Endodermal cell (in vitro differentiated cells): ENCODE results near the gene DNAJB14. TPM values are rescaled to one million over a fixed set of nuclear protein-coding genes. Genes with fewer than 3 reads are reported as not detected.

Experiments
- DNase-seq: peaks from one replicate; pipeline ENCODE4 v3.0.0-alpha.2; 2017
- H3K27ac ChIP-seq: 2 replicates; pipeline ENCODE4 v1.5.1; 2013; ENCODE audit warnings: mild to moderate bottlenecking, low read depth, low read length, moderate library complexity
- H3K27me3 ChIP-seq: 2 replicates; pipeline ENCODE4 v1.6.1; 2013; ENCODE audit warnings: mild to moderate bottlenecking, low read length, moderate library complexity; ENCODE audit not compliant: insufficient read depth, control insufficient read depth, poor library complexity, severe bottlenecking
- H3K36me3 ChIP-seq: 2 replicates; pipeline ENCODE4 v1.7.0; 2013; ENCODE audit warnings: mild to moderate bottlenecking, low read length, moderate library complexity; ENCODE audit not compliant: control insufficient read depth, insufficient read depth
- H3K4me1 ChIP-seq: one replicate; pipeline ENCODE4 v1.7.0; 2013; ENCODE audit warnings: low read length; ENCODE audit not compliant: control insufficient read depth, insufficient read depth
- H3K4me3 ChIP-seq: 2 replicates; pipeline ENCODE4 v1.5.1; 2013; ENCODE audit warnings: mild to moderate bottlenecking, low read length, moderate library complexity
- H3K9ac ChIP-seq: 2 replicates; pipeline ENCODE4 v1.6.1; 2013; ENCODE audit warnings: mild to moderate bottlenecking, low read length, moderate library complexity; ENCODE audit not compliant: poor library complexity, severe bottlenecking; ENCODE audit errors: extremely low read depth
- H3K9me3 ChIP-seq: 2 replicates; pipeline ENCODE4 v1.6.1; 2013; ENCODE audit warnings: mild to moderate bottlenecking, low read length, moderate library complexity; ENCODE audit not compliant: control insufficient read depth
- H3K27ac Mint-ChIP-seq: 2 replicates; pipeline ENCODE4 v1.8.0; 2020; ENCODE audit warnings: mixed read lengths
- H3K27me3 Mint-ChIP-seq: 2 replicates; pipeline ENCODE4 v1.8.0; 2021; ENCODE audit warnings: mild to moderate bottlenecking, mixed read lengths; ENCODE audit not compliant: insufficient read depth
- H3K36me3 Mint-ChIP-seq: 2 replicates; pipeline ENCODE4 v1.8.0; 2020; ENCODE audit warnings: low read depth, mixed read lengths
- H3K4me1 Mint-ChIP-seq: 2 replicates; pipeline ENCODE4 v1.8.0; 2020; ENCODE audit warnings: mixed read lengths
- H3K4me3 Mint-ChIP-seq: 2 replicates; pipeline ENCODE4 v1.8.0; 2020; ENCODE audit warnings: mild to moderate bottlenecking, moderate library complexity, mixed read lengths
- H3K9me3 Mint-ChIP-seq: 2 replicates; pipeline ENCODE4 v1.8.0; 2020; ENCODE audit warnings: mild to moderate bottlenecking, mixed read lengths
- WGBS, 2 experiments: methylation state at CpG; one replicate each; pipeline versions ENCODE4 v1.1.5 to v1.1.7; 2013; ENCODE audit warnings: missing lambda C conversion rate in 2 of 2, mixed read lengths in 1 of 2; ENCODE audit not compliant: insufficient coverage in 1 of 2, insufficient read length in 1 of 2; 5-methylcytosine and 5-hydroxymethylcytosine counted together
- total RNA-seq, 2 donors: library from RNA; stranded (reverse); fragmentation: NEBNext Ultra II Directional in 1 of 2; extraction: Animal tissue kit (Norgen Biotek cat#: 25700) in 1 of 2; gene quantifications; 2 replicates in 1 of 2; 3 replicates in 1 of 2; pipeline ENCODE4 v1.2.1, GENCODE V29; 2021
- TF ChIP-seq, protein P1 (sequence below): fragments of 200-600 bp; sonication (generic); conservative IDR thresholded peaks from 2 replicates; pipeline ENCODE4 v1.5.0; 2021; ENCODE audit warnings: antibody characterized with exemption, mild to moderate bottlenecking

Gene DNAJB14
- total RNA-seq, 2 donors from 2014 or later: 50.3 to 62.5 TPM

DNA sequence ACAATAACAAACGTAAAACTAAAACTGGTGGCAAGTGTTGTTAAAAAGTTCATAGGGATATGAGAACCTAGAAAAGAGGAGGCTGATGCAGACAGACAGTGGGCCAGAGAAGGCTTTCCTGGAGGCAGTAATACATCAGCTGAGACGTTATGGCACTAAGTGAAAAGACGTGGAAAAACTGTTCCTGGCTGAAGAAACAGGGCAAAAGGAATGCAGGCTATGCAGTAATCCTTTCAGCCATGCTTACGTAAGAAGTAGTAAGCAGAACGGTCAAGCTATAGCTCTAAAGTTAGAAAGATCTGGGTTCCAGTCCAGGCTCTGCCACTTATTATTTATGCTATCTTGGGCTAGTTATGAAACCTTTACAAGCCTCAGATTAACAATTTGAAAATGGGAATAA lies 58.6 kb downstream of the DNAJB14 start:
- Histone ChIP-seq H3K27ac (no peak overlapping the region), H3K9me3 (no peaks in the 10 kb centered on the region), H3K36me3 (peaks cover 42% of the 10 kb centered on the region), H3K27me3 (no peaks in the 10 kb centered on the region), H3K9ac (no peak overlapping the region), H3K4me3 (no peak overlapping the region), H3K4me1 (peaks cover 5% of the 10 kb centered on the region)
- DNase-seq: no peak
- H3K4me3 Mint-ChIP-seq: no peak overlapping the region
- TF ChIP-seq, protein P1, sequence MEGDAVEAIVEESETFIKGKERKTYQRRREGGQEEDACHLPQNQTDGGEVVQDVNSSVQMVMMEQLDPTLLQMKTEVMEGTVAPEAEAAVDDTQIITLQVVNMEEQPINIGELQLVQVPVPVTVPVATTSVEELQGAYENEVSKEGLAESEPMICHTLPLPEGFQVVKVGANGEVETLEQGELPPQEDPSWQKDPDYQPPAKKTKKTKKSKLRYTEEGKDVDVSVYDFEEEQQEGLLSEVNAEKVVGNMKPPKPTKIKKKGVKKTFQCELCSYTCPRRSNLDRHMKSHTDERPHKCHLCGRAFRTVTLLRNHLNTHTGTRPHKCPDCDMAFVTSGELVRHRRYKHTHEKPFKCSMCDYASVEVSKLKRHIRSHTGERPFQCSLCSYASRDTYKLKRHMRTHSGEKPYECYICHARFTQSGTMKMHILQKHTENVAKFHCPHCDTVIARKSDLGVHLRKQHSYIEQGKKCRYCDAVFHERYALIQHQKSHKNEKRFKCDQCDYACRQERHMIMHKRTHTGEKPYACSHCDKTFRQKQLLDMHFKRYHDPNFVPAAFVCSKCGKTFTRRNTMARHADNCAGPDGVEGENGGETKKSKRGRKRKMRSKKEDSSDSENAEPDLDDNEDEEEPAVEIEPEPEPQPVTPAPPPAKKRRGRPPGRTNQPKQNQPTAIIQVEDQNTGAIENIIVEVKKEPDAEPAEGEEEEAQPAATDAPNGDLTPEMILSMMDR: no peak
- H3K27me3 Mint-ChIP-seq: no peaks in the 10 kb centered on the region
- peaks cover 3% of the 10 kb centered on the region for H3K36me3 Mint-ChIP-seq
- no peaks in the 10 kb centered on the region for H3K9me3 Mint-ChIP-seq
- H3K4me1 Mint-ChIP-seq: no peaks in the 10 kb centered on the region
- H3K27ac Mint-ChIP-seq: no peak overlapping the region
- 85 to 86% methylated on average over 4 to 5 of the region's 5 CpGs for WGBS, 2 experiments

DNA sequence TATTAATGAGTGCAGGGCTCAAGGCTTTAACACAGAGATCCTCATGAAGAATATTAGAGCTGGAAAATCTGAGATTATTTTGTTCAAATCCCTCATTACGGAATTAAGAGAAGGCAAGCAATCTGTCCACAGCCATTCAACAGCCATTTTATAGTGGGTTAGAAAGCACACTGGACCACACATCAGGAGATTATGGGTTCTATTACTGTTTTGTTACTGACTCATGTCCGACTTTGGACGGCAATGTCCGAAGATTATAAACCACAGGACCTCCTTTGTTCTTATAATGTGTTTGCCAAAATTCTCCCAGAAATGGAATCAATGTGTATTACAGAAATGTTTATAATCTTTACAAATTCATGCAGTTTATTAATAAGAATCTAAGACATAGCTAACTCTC lies 60.3 kb downstream of the DNAJB14 start:
- TF ChIP-seq, protein P1: no peak
- no peaks in the 10 kb centered on the region for H3K9me3 Mint-ChIP-seq
- H3K36me3 Mint-ChIP-seq: peaks cover 8% of the 10 kb centered on the region
- H3K9ac ChIP-seq: no peak overlapping the region
- no peak for DNase-seq
- no peak overlapping the region for H3K27ac Mint-ChIP-seq
- no peak overlapping the region for H3K27ac ChIP-seq
- no peak overlapping the region for H3K4me3 ChIP-seq
- H3K4me1 ChIP-seq: peaks cover 5% of the 10 kb centered on the region
- no peak overlapping the region for H3K4me3 Mint-ChIP-seq
- no peaks in the 10 kb centered on the region for H3K27me3 Mint-ChIP-seq
- peaks cover 50% of the 10 kb centered on the region for H3K36me3 ChIP-seq
- no peaks in the 10 kb centered on the region for H3K4me1 Mint-ChIP-seq
- H3K9me3 ChIP-seq: no peaks in the 10 kb centered on the region
- 86 to 100% methylated on average over 1 to 4 of the region's 4 CpGs for WGBS, 2 experiments
- no peaks in the 10 kb centered on the region for H3K27me3 ChIP-seq

DNA sequence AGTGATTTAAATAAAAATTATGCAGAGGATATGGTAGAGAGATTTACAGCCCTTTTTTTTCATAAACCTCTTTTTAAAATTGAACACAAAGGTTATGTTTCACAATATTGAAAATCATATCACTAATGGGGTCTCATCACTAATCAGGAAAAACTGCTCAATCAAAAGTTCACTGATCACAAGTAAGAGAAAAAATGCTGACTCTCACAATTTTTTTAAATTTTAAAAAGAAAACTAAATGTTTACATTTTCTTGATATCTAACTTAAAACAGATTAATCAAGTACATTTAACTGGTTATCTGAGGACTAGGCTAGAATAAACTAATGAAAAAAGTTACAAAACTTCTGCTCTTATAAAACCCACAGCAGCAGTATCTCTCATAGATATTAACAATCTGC lies 60.7 kb downstream of the DNAJB14 start:
- Histone ChIP-seq H3K4me1 (peaks cover 5% of the 10 kb centered on the region), H3K27ac (no peak overlapping the region)
- H3K27ac Mint-ChIP-seq: no peak overlapping the region

More for the DNA sequence above, 60.7 kb downstream of the DNAJB14 start:
- no peak overlapping the region for H3K4me3 ChIP-seq
- TF ChIP-seq, protein P1: no peak
- no peaks in the 10 kb centered on the region for H3K27me3 ChIP-seq
- Mint-ChIP-seq H3K9me3 (no peaks in the 10 kb centered on the region), H3K4me3 (no peak overlapping the region), H3K27me3 (no peaks in the 10 kb centered on the region), H3K36me3 (peaks cover 10% of the 10 kb centered on the region), H3K4me1 (no peaks in the 10 kb centered on the region)
- peaks cover 52% of the 10 kb centered on the region for H3K36me3 ChIP-seq
- DNase-seq: no peak
- H3K9me3 ChIP-seq: no peaks in the 10 kb centered on the region
- H3K9ac ChIP-seq: no peak overlapping the region
